Bronchial smooth muscle cell (primary cell): Measurements from ENCODE around the gene PTPN5. TPM values are rescaled to one million over a fixed set of nuclear protein-coding genes. Genes with fewer than 3 reads are reported as not detected.

Experiments
- total RNA-seq: library from RNA; depleted of rRNA; stranded (reverse); fragments of >200 nt; gene quantifications from 2 replicates; pipeline ENCODE4 v1.2.1, GENCODE V29; 2014

Gene PTPN5
- not detected in 2 replicates for total RNA-seq

GRCh38 chr11:18791207-18791968 lies at the start of gene PTPN5:
PTPN5 (minus strand) TSS chr11:18791798; CDS start chr11:18771958, 19,840 bp downstream.

GRCh38 chr11:18726040-18726439 lies 65.6 kb downstream of the PTPN5 start, which contains the start of gene IGSF22:
IGSF22 (minus strand) TSS chr11:18726188; CDS start chr11:18724236, 1,952 bp downstream.

GRCh38 chr11:18698341-18699268 lies 93.0 kb downstream of the PTPN5 start, which contains the start of gene TMEM86A:
TMEM86A (plus strand) TSS chr11:18698779; CDS start chr11:18698887, 108 bp downstream.

Other genes starting within 250 kb of the PTPN5 start
- 19.7 and 21.1 TPM in 2 replicates for gene UEVLD, start 203.1 kb downstream of the PTPN5 start, total RNA-seq
- gene MISFA, start 192.0 kb downstream of the PTPN5 start, total RNA-seq, result 0.95 and 1.0 TPM in 2 replicates
- gene SPTY2D1, start 157.5 kb downstream of the PTPN5 start, total RNA-seq, result 8.3 and 12.8 TPM in 2 replicates
- 0.47 and 0.60 TPM in 2 replicates for gene TMEM86A, start 93.0 kb downstream of the PTPN5 start, total RNA-seq
- not detected in 2 replicates for gene IGSF22, start 65.6 kb downstream of the PTPN5 start, total RNA-seq
- gene MRGPRX1, start 147.6 kb upstream of the PTPN5 start, total RNA-seq, result not detected in 2 replicates